ENCODE results near the gene YIF1A. TPM values are rescaled to one million over a fixed set of nuclear protein-coding genes. Genes with fewer than 3 reads are reported as not detected.

The YIF1A gene
- total RNA-seq, 1 experiment from 2014 or later, result 54.7 TPM

- ChIA-PET POLR2A (no interaction called here), CTCF (no interaction called here), RAD21 (ENCODE audit: low non-redundant PET in 1 of 2, low total read pairs in 2 of 2, uncharacterized antibody in 2 of 2, unreplicated experiment in 2 of 2) (no interaction called here)
- no peaks in the 10 kb centered on the region for H3K9me3 ChIP-seq (ENCODE audit: control insufficient read depth in 1 of 2, insufficient read depth in 1 of 2, low read depth in 1 of 2, low read length in 2 of 2)
- no peak overlapping the region for H3K4me2 ChIP-seq (ENCODE audit: low read length)
- DNase-seq (ENCODE audit: low read depth, low spot score), result no peak
- H3K36me3 ChIP-seq (ENCODE audit: control insufficient read depth in 1 of 2, insufficient read depth in 2 of 2, low read length in 2 of 2), result peaks cover 3 to 16% of the 10 kb centered on the region in 2 experiments; a peak in 3 of 4 replicates
- TSS peak; percentile 14 for BruUV-seq (replicated peaks)
- H2AFZ ChIP-seq (ENCODE audit: low read depth, low read length, poor library complexity, severe bottlenecking), result no peak overlapping the region
- peaks cover 26 to 50% of the 10 kb centered on the region in 2 experiments for H3K4me1 ChIP-seq (ENCODE audit: control insufficient read depth in 1 of 2, insufficient read depth in 2 of 2, low read length in 2 of 2)
- ATAC-seq, result no peak
- H3K79me2 ChIP-seq (ENCODE audit: insufficient read depth, low read length), result peaks cover 16% of the 10 kb centered on the region; the same call in 1 of the 2 replicates
- intact Hi-C loops (cut with micrococcal nuclease), result no loop called here
- no peaks in the 10 kb centered on the region for H4K20me1 ChIP-seq (ENCODE audit: insufficient read depth)
- TF ChIP-seq POLR2AphosphoS5 (IDR thresholded peaks at IDR 0.05; ENCODE audit: low read depth, low read length), result no peak
- no peak overlapping the region for H3K4me3 ChIP-seq (replicated peaks in 1 of 2; ENCODE audit: low read depth in 1 of 2, low read length in 2 of 2)
- H3K27me3 ChIP-seq (ENCODE audit: insufficient read depth, low read length), result no peaks in the 10 kb centered on the region
- H3K27ac ChIP-seq (ENCODE audit: low read depth, low read length), result no peak overlapping the region
- H3K9me2 ChIP-seq (ENCODE audit: insufficient read depth), result no peaks in the 10 kb centered on the region
- no peak overlapping the region for H3K9ac ChIP-seq (ENCODE audit: low read length)
Observed at GRCh38 chr11:66332371-66333219, 43.7 kb upstream of the YIF1A start.

- Histone ChIP-seq H3K4me3 (replicated peaks in 1 of 2; ENCODE audit: low read depth in 1 of 2, low read length in 2 of 2) (no peak overlapping the region), H3K27me3 (ENCODE audit: insufficient read depth, low read length) (no peaks in the 10 kb centered on the region), H3K27ac (ENCODE audit: low read depth, low read length) (no peak overlapping the region), H3K9me3 (ENCODE audit: control insufficient read depth in 1 of 2, insufficient read depth in 1 of 2, low read depth in 1 of 2, low read length in 2 of 2) (no peaks in the 10 kb centered on the region), H2AFZ (ENCODE audit: low read depth, low read length, poor library complexity, severe bottlenecking) (no peak overlapping the region), H3K4me2 (ENCODE audit: low read length) (no peak overlapping the region), H3K9ac (ENCODE audit: low read length) (no peak overlapping the region), H4K20me1 (ENCODE audit: insufficient read depth) (no peaks in the 10 kb centered on the region), H3K79me2 (ENCODE audit: insufficient read depth, low read length) (peaks cover 16% of the 10 kb centered on the region; the same call in 1 of the 2 replicates), H3K36me3 (ENCODE audit: control insufficient read depth in 1 of 2, insufficient read depth in 2 of 2, low read length in 2 of 2) (peaks cover 3 to 16% of the 10 kb centered on the region in 2 experiments; a peak in 3 of 4 replicates), H3K4me1 (ENCODE audit: control insufficient read depth in 1 of 2, insufficient read depth in 2 of 2, low read length in 2 of 2) (peaks cover 21 to 50% of the 10 kb centered on the region in 2 experiments), H3K9me2 (ENCODE audit: insufficient read depth) (no peaks in the 10 kb centered on the region)
- intact Hi-C loops (cut with micrococcal nuclease), result no loop called here
- CTCF ChIA-PET, result interaction anchor here (3.7 kb wide), 1 partner anchor 20 kb away, joined by 42 read pairs; no protein-coding TSS in a partner anchor
- POLR2A ChIA-PET, result interaction anchor here (1.0 kb wide), 1 partner anchor 19 kb away, joined by 4 read pairs; no protein-coding TSS in a partner anchor
- ATAC-seq (no peak), DNase-seq (ENCODE audit: low read depth, low spot score) (no peak)
- no TSS peak for BruUV-seq (replicated peaks)
- RAD21 ChIA-PET (ENCODE audit: low non-redundant PET in 1 of 2, low total read pairs in 2 of 2, uncharacterized antibody in 2 of 2, unreplicated experiment in 2 of 2), result no interaction called here
- no peak for TF ChIP-seq YY1 (IDR thresholded peaks at IDR 0.05; ENCODE audit: extremely low read depth, insufficient replicate concordance, low read depth, low read length)
- no peak for TF ChIP-seq EZH2 (IDR thresholded peaks at IDR 0.05)
- TF ChIP-seq POLR2AphosphoS5 (IDR thresholded peaks at IDR 0.05; ENCODE audit: low read depth, low read length), result no peak
- TF ChIP-seq RAD21 (IDR thresholded peaks at IDR 0.05; ENCODE audit: low read depth), result no peak
- TF ChIP-seq REST (IDR thresholded peaks at IDR 0.05; ENCODE audit: low read depth), result no peak
- TF ChIP-seq SIN3A (IDR thresholded peaks at IDR 0.05; ENCODE audit: low read depth), result no peak
- TF ChIP-seq CBX3 (IDR thresholded peaks at IDR 0.05; ENCODE audit: low read depth), result no peak
- TF ChIP-seq SRF (IDR thresholded peaks at IDR 0.05; ENCODE audit: low read depth), result no peak
- no peak for TF ChIP-seq CTCF (IDR thresholded peaks at IDR 0.05 in 2 of 3, conservative IDR thresholded peaks at IDR 0.05 in 1 of 3; ENCODE audit: borderline replicate concordance in 1 of 3, insufficient read depth in 1 of 3, low read depth in 2 of 3, low read length in 2 of 3)
- no peak for TF ChIP-seq POLR2A (IDR thresholded peaks at IDR 0.05; ENCODE audit: borderline replicate concordance, extremely low read depth, insufficient read depth, insufficient read length)
- TF ChIP-seq EGR1 (IDR thresholded peaks at IDR 0.05; ENCODE audit: low read depth), result no peak
- TF ChIP-seq ZNF274 (IDR thresholded peaks at IDR 0.05; ENCODE audit: low read depth, low read length), result no peak
Observed at GRCh38 chr11:66331542-66332370, 42.8 kb upstream of the YIF1A start.

Data from HCT116 (cell line).